IPS DF 4.7 (cell line): ENCODE data around the gene AREL1.

Source experiments
- DNase-seq: peaks from one replicate; pipeline ENCODE4 v3.0.0-alpha.2; 2013; ENCODE audit warnings: low spot score; ENCODE audit errors: extremely low read depth

The AREL1 gene

GRCh38 chr14:74697976-74698375 is 14.9 kb downstream of the AREL1 start:
- DNase-seq = no peak

- DNase-seq = no peak
These were observed 15.3 kb downstream of the AREL1 start for GRCh38 chr14:74697543-74697942.

GRCh38 chr14:74697011-74697410 is 15.9 kb downstream of the AREL1 start:
- DNase-seq = no peak

GRCh38 chr14:74695406-74695805 is 17.5 kb downstream of the AREL1 start:
- no peak for DNase-seq

- no peak for DNase-seq
These were observed 19.7 kb downstream of the AREL1 start for GRCh38 chr14:74693191-74693590.

- DNase-seq = no peak
These were observed 21.4 kb downstream of the AREL1 start for GRCh38 chr14:74691456-74691855.

GRCh38 chr14:74685921-74686678 is 26.8 kb downstream of the AREL1 start:
- no peak for DNase-seq

- DNase-seq = no peak
These were observed 27.8 kb downstream of the AREL1 start for GRCh38 chr14:74685056-74685455.

- no peak for DNase-seq
These were observed 28.4 kb downstream of the AREL1 start for GRCh38 chr14:74684434-74684833.

- DNase-seq = no peak
These were observed 29.5 kb downstream of the AREL1 start for GRCh38 chr14:74683406-74683805.

- no peak for DNase-seq
These were observed 30.5 kb downstream of the AREL1 start for GRCh38 chr14:74682169-74682952.

- no peak for DNase-seq
These were observed 37.7 kb downstream of the AREL1 start for GRCh38 chr14:74675219-74675618.

- no peak for DNase-seq
These were observed 39.1 kb downstream of the AREL1 start for GRCh38 chr14:74673768-74674167.

GRCh38 chr14:74671789-74672188 is 41.1 kb downstream of the AREL1 start:
- no peak for DNase-seq

GRCh38 chr14:74670726-74671411 is 42.0 kb downstream of the AREL1 start:
- DNase-seq = no peak

- no peak for DNase-seq
These were observed 43.0 kb downstream of the AREL1 start for GRCh38 chr14:74669846-74670245.

GRCh38 chr14:74669256-74669655 is 43.6 kb downstream of the AREL1 start:
- DNase-seq = no peak

GRCh38 chr14:74667758-74668157 is 45.1 kb downstream of the AREL1 start:
- DNase-seq = no peak

GRCh38 chr14:74664717-74665116 is 48.2 kb downstream of the AREL1 start:
- no peak for DNase-seq

- DNase-seq = no peak
These were observed 49.0 kb downstream of the AREL1 start for GRCh38 chr14:74663884-74664283.

GRCh38 chr14:74661726-74662450 is 51.0 kb downstream of the AREL1 start:
- no peak for DNase-seq

- DNase-seq = no peak
These were observed 52.0 kb downstream of the AREL1 start for GRCh38 chr14:74660863-74661262.
